Smooth muscle cell (in vitro differentiated cells): Measurements from ENCODE around the gene ADGRL3. TPM values are rescaled to one million over a fixed set of nuclear protein-coding genes. Genes with fewer than 3 reads are reported as not detected.
A peak's percentile ranks its signal among the peaks of the same experiment; 100 is the strongest.

ENCODE experiments used
- DNase-seq: peaks from one replicate; lab custom pipeline; 2025; ENCODE audit not compliant: unreplicated experiment; lab: John Stamatoyannopoulos, UW
- H2AFZ ChIP-seq: fragments of 200-600 bp; sonication (generic); 2 replicates; pipeline ENCODE4 v1.6.0; 2016; ENCODE audit warnings: antibody characterized with exemption, low read depth, mild to moderate bottlenecking
- H3F3A ChIP-seq: fragments of 200-600 bp; sonication (generic); 2 replicates; pipeline ENCODE4 v1.6.0; 2017; ENCODE audit warnings: antibody characterized with exemption, low read depth
- H3K27ac ChIP-seq: fragments of 200-600 bp; sonication (generic); 2 replicates; pipeline ENCODE4 v1.5.1; 2016; ENCODE audit warnings: low read depth, mild to moderate bottlenecking
- H3K27me3 ChIP-seq: fragments of 200-600 bp; sonication (generic); 2 replicates; pipeline ENCODE4 v1.6.1; 2016; ENCODE audit warnings: low read depth, mild to moderate bottlenecking
- H3K36me3 ChIP-seq: fragments of 200-600 bp; sonication (generic); 2 replicates; pipeline ENCODE4 v1.5.1; 2016; ENCODE audit warnings: low read depth
- H3K4me1 ChIP-seq: fragments of 200-600 bp; sonication (generic); 2 replicates; pipeline ENCODE4 v1.5.1; 2016; ENCODE audit warnings: low read depth
- H3K4me2 ChIP-seq: fragments of 200-600 bp; sonication (generic); 2 replicates; pipeline ENCODE4 v1.6.0; 2016; ENCODE audit warnings: mild to moderate bottlenecking
- H3K4me3 ChIP-seq: fragments of 200-600 bp; sonication (generic); 2 replicates; pipeline ENCODE4 v1.5.1; 2016; ENCODE audit warnings: mild to moderate bottlenecking
- H3K79me2 ChIP-seq: fragments of 200-600 bp; sonication (generic); 2 replicates; pipeline ENCODE4 v1.6.0; 2016; ENCODE audit warnings: low read depth, mild to moderate bottlenecking
- H3K9ac ChIP-seq: fragments of 200-600 bp; sonication (generic); 2 replicates; pipeline ENCODE4 v1.6.0; 2016; ENCODE audit warnings: low read depth
- H3K9me3 ChIP-seq: fragments of 200-600 bp; sonication (generic); replicated peaks from 2 replicates; pipeline ENCODE4 v1.5.1; 2016; ENCODE audit warnings: low read depth
- H4K20me1 ChIP-seq: fragments of 200-600 bp; sonication (generic); 2 replicates; pipeline ENCODE4 v1.6.0; 2016; ENCODE audit warnings: low read depth
- CTCF ChIP-seq: fragments of 200-600 bp; sonication (generic); IDR thresholded peaks from 2 replicates; pipeline ENCODE4 v1.5.1; 2017; ENCODE audit warnings: borderline replicate concordance, mild to moderate bottlenecking, antibody characterized with exemption; ENCODE audit not compliant: insufficient read depth, poor library complexity, severe bottlenecking
- WGBS: methylation state at CpG from one replicate; pipeline ENCODE4 v1.1.7; 2016; ENCODE audit warnings: low lambda C conversion rate; 5-methylcytosine and 5-hydroxymethylcytosine counted together
- polyA plus RNA-seq: library from polyadenylated mRNA; unstranded; fragments of >200 nt; fragmentation: Nextera tagmentation; extraction: Ambion mirVana; gene quantifications from 2 replicates; pipeline ENCODE4 v1.2.1, GENCODE V29; 2016
- total RNA-seq: library from RNA; depleted of rRNA; stranded (reverse); fragments of >200 nt; gene quantifications from 2 replicates; pipeline ENCODE4 v1.2.3, GENCODE V29; 2014

ADGRL3 gene
- total and polyA plus RNA-seq, 2 experiments from 2014 or later: 2.4 to 9.5 TPM

GRCh38 chr4:61443813-61444510 is 243.8 kb downstream of the ADGRL3 start:
- Histone ChIP-seq H4K20me1 (no peaks in the 10 kb centered on the region), H3K4me2 (peak overlapping the region; percentile 29), H3K4me3 (no peak overlapping the region), H3K79me2 (no peaks in the 10 kb centered on the region), H3K9me3 (no peaks in the 10 kb centered on the region), H3K4me1 (no peaks in the 10 kb centered on the region), H3K27ac (no peak overlapping the region), H3K36me3 (no peaks in the 10 kb centered on the region), H3K9ac (no peak overlapping the region), H3K27me3 (no peaks in the 10 kb centered on the region), H2AFZ (no peak overlapping the region), H3F3A (no peaks in the 10 kb centered on the region)
- no peak for DNase-seq
- TF ChIP-seq CTCF: no peak
- WGBS: 60% methylated on average over 2 of the region's 2 CpGs

GRCh38 chr4:61445374-61446063 is 245.4 kb downstream of the ADGRL3 start:
- no peak overlapping the region for H2AFZ ChIP-seq
- no peaks in the 10 kb centered on the region for H3K79me2 ChIP-seq
- H3K27ac ChIP-seq: no peak overlapping the region
- no peaks in the 10 kb centered on the region for H3K4me1 ChIP-seq
- no peak overlapping the region for H3K9ac ChIP-seq
- no peak overlapping the region for H3K4me2 ChIP-seq
- H3K27me3 ChIP-seq: no peaks in the 10 kb centered on the region
- 90% methylated on average over 2 of the region's 2 CpGs for WGBS
- no peaks in the 10 kb centered on the region for H3K36me3 ChIP-seq
- no peaks in the 10 kb centered on the region for H4K20me1 ChIP-seq
- H3K4me3 ChIP-seq: no peak overlapping the region
- TF ChIP-seq CTCF: no peak
- H3F3A ChIP-seq: no peaks in the 10 kb centered on the region
- no peaks in the 10 kb centered on the region for H3K9me3 ChIP-seq
- DNase-seq: no peak

GRCh38 chr4:61446941-61447340 is 246.8 kb downstream of the ADGRL3 start:
- H3K9me3 ChIP-seq: no peaks in the 10 kb centered on the region
- H3K36me3 ChIP-seq: no peaks in the 10 kb centered on the region

More at GRCh38 chr4:61446941-61447340, 246.8 kb downstream of the ADGRL3 start:
- no peak overlapping the region for H3K9ac ChIP-seq
- H3K4me3 ChIP-seq: no peak overlapping the region
- no peaks in the 10 kb centered on the region for H3F3A ChIP-seq
- no peak overlapping the region for H2AFZ ChIP-seq
- H3K4me2 ChIP-seq: no peak overlapping the region
- no peak for TF ChIP-seq CTCF
- no peaks in the 10 kb centered on the region for H3K4me1 ChIP-seq
- no peak overlapping the region for H3K27ac ChIP-seq
- no peaks in the 10 kb centered on the region for H3K27me3 ChIP-seq
- H3K79me2 ChIP-seq: no peaks in the 10 kb centered on the region
- no peaks in the 10 kb centered on the region for H4K20me1 ChIP-seq
- DNase-seq: no peak
